ENCODE measurements around the gene PLXDC2.

PLXDC2 gene

GRCh38 chr10:19862811-19863515 is 46.7 kb downstream of the PLXDC2 start:
- DNase-seq = no peak

- no peak for DNase-seq
Measured at GRCh38 chr10:19865676-19866075, 49.4 kb downstream of the PLXDC2 start.

DNA sequence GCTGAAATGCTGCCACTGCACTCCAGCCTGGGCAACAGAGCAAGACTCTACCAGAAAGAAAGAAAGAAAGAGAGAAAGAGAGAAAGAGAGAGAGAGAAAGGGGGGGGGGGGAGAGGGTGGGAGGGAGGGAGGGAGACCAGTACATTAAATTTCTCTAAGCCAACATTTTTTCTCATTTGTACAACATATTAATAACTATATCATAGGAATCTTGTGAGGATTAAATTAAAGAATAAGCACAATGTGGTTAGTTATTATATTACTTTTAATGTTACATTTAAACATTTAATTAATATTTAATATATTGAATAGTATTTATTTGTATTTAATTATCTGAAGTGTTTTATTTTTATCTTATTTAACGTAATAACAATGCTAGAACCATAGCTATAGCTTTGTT is 53.1 kb downstream of the PLXDC2 start:
- DNase-seq = no peak

DNA sequence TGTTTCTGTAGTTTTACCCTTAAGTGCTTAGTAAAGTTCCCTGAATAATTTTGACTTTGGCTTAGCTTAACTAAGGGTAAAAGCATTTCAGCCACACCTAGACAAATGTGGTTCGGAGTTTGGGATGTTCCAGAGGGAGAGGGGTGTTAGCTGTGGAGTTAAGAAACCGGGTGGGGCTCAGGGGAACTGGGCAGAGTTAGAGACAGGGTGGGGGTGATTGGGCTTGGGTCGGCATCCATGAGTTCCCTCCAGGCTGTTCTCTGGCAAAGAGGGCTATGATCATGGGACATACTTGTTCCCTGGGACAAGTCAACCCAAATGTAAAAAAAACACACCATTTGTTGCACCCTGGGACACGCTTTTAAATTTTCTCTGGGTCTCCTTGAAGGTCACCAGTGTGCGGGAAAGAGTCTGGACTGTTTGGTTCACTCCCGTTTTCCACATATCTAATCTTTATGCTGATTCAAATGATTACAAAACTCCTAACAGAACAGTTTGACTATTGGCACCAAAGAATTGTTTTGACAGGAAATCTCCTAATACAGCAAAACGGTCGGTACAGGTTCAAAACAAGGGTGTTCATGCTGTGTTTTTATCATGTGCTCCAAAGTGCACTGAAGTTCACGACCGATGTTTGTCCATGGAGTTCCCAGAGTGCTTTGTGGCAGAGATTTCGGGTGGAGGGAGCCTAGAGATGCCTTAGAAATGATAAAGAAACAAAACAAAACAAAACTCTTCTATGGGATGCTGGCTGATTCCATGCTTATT is 56.5 kb downstream of the PLXDC2 start:
- DNase-seq = no peak

DNA sequence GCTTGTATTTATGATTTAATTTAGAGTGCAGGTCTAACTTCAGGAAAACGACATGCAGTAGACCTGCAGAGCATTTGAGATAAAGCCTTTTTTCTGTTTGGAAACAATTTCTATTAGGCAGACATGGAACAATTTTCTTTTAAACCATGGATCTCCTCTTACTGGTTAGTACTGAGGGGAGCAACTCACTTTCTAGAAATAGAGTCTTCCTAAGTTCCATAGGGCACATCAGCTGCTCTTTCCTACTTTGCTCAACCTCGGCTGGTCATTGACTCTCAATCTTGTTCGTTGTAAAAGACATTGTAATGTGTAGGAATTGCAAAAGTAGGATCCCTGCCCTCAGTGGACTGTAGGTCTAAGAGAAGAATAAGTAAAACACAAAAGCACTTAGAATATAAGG is 58.0 kb downstream of the PLXDC2 start:
- DNase-seq = no peak

GRCh38 chr10:19874791-19875190 is 58.6 kb downstream of the PLXDC2 start:
- no peak for DNase-seq

DNA sequence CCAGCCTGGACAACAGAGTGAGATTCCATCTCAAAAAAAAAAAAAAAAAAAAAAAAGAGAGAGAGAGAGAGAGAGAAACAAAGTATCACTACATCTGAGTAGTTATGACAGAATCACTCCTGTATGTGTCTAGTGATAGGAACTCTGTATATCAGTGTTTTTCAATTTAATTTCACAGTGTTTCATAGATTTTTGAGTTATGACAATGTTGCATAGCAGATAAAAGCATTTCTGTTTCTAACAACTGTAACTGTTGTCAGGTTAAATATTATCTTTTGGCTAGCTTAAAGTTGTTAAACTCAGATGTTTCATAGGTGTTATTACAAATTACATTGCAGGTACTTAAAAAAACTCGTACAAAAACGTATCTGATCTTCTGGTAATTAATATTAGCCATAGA is 60.3 kb downstream of the PLXDC2 start:
- DNase-seq = no peak

DNA sequence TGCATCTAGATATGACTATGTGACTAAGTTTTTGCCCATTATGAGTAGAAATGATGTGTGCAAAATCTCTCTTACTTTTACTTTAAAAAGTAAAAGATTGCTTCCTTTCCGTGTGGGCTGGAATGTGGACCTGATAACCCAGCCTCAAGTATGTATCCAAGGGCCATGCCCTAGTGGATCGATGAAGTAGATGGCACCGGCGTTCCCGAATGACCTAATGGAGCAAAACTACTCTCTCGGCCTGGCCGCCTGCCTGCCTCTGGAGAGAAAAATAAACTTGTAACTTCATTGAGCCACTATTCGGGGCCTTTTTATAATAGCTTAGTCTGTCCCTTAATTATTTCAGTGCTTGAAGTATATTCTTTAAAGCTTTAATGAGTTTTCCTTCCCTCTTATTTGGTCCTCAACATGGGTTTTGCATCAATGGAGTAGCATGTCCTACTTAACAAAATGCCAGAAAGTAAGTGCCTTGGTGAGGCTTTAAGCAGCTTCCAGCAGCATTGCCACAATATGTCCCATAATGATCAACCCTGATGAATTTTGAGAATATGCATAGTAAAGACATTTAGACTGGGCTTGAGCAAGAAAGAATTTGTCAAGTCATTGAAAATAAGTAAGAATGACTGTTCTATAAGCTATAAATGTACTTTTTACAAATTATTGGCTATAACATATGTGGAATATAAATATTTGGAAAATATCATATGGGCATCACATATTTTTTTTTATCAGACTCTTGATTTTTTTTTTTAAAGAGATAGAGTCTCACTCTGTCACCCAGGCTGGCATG is 61.4 kb downstream of the PLXDC2 start:
- no peak for DNase-seq

- no peak for DNase-seq
Measured at GRCh38 chr10:19882621-19883020, 66.4 kb downstream of the PLXDC2 start.

- DNase-seq = no peak
Measured at GRCh38 chr10:19888061-19888660, 71.9 kb downstream of the PLXDC2 start.

- DNase-seq = no peak
Measured at GRCh38 chr10:19889256-19889655, 73.0 kb downstream of the PLXDC2 start.

- DNase-seq = no peak
Measured at GRCh38 chr10:19891429-19891828, 75.2 kb downstream of the PLXDC2 start.

DNA sequence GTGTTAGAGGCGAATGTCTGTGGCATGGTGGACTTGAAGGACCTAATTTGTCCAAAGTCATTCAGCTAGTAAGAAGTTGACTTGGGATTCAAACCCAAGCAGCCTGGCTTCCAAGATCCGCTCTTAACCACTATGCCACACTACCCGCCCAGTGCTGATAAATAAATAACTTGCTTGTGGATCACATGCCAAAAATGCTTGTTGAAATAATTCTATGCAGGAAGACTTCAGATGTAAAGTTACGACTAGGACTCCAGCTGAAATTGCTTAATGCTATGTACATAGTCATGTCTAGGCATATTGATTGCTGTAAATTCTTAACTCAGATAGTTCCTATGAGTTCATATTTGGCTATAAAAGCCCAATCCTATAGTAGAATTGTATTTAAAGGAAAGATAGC is 76.0 kb downstream of the PLXDC2 start:
- no peak for DNase-seq

- no peak for DNase-seq
Measured at GRCh38 chr10:19892677-19893076, 76.4 kb downstream of the PLXDC2 start.

DNA sequence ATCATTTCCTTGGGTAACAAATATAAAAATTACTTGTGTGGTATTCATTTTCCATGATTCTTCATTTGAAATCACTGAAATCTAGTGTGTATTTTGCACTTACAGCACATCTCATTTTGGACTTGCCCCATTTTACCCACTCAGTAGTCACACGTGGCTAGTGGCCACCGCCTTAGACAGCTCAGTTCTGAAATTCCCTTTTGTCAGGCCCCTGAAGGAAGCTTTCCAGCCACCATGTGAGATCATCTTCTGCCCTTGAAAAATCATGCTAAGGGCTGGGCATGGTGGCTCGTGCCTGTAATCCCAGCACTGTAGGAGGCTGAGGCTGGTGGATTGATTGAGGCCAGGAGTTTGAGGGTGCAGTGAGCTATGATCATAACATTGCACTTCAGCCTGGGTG is 79.3 kb downstream of the PLXDC2 start:
- no peak for DNase-seq

DNA sequence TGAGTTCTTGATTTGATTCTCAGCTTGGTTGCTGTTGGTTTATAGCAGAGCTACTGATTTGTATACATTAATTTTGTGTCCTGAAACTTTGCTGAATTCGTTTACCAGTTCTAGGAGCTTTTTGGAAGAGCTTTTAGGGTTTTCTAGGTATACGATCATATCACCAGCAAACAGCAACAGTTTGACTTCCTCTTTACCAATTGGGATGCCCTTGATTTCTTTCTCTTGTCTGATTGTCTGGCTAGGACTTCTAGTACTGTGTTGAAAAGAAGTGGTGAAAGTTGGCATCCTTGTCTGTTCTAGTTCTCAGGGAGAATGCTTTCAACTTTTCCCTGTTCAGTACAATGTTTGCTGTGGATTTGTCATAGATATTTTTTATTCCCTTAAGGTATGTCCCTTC is 86.2 kb downstream of the PLXDC2 start:
- no peak for DNase-seq

GRCh38 chr10:19904202-19904661 is 88.0 kb downstream of the PLXDC2 start:
- no peak for DNase-seq

DNA sequence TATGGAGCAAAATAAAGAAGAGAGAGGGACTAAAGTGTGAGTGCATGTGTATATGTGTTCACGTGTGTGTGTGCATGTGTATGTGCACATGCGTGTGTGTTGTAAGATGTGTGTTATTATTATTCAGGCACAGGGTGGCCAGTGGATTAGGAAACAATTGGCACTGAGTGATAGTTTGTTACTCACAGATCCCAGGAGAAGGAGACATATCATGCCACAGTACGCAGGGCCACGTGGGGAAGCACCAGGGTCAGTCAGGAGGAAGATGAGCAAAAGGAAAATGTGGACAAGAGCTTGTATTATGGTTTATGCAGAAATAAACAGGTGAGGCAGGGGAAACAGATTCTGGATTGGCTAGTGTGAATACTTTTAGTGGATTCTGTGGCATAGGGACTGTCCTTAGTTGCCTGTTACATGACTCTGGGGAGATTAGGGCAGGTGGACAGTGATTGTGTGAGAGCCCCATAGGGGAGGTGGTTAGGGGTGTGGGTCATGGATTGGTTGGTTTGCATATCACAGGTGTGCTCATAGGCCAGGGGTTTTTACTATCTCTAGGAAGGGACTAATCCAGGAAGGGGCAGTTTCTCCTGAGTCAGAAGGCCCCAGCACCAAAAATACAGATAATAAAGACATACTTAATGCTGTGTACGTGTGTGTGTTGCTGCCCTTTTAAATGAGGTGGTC is 90.0 kb downstream of the PLXDC2 start:
- no peak for DNase-seq

- DNase-seq = no peak
Measured at GRCh38 chr10:19908991-19909696, 92.9 kb downstream of the PLXDC2 start.

DNA sequence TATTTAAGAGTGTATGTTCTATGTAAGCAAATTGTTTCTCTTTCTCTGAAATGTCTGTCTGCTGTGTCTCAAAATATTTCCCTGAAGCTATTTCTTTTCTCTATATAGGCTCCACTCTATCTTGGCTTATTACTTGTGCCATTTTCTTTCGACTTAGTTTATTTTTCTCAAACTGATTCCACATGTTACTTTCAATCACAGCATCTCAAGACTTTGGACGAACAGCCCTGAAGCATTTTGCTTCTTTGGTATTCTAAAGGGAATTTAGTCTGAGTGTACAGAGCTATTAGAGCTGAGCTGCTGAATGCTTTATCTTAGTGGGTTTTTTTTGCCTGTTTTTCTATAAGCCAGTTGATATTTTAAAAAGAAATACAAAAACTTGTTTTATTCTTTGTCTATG is 95.7 kb downstream of the PLXDC2 start:
- no peak for DNase-seq

DNA sequence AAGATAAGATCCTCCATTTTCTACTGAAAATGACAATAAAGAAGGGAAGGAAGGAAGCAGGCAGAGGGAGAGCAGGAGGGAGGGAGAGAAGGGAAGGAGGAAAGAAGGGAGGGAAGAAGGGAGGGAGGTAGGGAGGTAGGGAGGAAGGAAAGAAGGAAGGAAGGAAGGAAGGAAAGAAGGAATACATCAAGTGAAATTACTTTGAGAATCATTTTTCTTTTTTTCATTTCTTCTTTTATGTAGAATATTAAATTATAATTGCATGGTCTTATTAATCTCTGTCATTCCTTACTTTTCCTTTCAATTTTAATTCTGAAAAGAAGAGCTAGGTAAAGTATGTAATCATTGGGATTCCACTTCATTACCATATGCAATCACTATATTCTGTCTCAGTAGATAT is 97.8 kb downstream of the PLXDC2 start:
- no peak for DNase-seq

DNA sequence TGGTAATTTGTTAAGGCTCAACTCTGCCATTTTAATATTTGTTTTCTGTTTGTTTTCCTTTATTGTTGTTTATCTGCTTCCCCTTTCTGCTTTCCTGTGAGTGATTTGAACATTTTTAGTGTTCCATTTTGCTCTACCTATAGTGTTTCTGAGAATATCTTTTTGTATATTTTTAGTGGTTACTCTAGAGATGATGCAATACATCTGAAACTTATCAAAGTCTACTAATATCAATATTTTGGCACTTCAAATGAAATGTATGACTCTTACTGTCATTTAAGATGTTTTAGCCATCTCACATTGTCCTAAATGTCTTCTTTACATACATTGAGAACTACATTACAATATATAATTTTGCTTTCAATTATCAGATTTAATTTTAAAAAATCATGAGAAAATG is 98.9 kb downstream of the PLXDC2 start:
- DNase-seq = no peak
